ENCODE results near the gene ZNF550.
"Not testable (repeated sequence)": the region's sequence is repeated elsewhere in the genome, so short reads cannot be mapped to it uniquely, and the experiment has no call there.

ZNF550 gene

DNA sequence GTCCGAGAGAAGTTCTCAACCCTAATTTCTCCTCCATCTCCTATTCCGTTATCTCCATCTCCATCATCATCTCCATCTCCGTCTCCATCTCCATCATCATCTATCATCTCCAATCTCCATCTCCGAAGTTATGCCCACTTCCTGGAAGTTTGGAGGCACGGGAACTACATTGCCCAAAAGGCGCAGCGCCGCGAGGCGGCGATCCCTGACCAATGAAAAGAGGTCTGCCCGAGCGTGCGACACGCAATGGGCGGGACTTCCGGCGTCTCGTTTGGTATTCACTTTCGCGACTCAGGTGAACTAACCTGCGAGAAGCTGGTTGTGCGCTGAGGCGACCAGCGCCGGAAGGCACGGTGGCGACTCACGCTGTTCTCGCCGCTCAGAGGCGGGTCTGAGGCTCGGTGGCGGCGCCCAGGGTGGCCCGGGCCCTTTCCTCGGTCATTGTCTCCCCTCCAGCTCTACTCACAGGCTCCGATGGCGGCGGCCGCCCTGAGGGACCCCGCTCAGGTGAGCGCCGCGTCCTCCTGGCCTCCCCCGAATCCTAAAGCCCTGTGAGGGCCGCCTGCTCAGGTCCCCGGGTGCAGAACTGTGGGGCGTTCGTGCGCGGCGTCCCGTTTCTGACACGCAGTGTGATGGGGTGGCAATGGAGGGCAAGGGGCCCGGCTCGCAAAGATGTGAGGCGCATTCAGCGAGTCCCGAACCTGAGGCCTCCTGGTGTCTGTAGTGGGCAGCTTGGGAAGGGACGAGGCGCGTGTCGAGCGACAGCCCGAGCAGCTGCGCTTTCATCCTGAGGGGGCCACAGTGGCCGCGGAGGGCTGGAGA lies 72.0 kb downstream of the ZNF550 start, which contains the start of gene ZNF419:
Gene ZNF419, plus strand, starts transcription at position 274 of the 822 bp plus-strand sequence. Its CDS starts 201 bp downstream, at position 475.
- not testable (repeated sequence) for H3K4me1 ChIP-seq (ENCODE audit: control insufficient read depth, insufficient read depth, low read length); H3K27me3 ChIP-seq (ENCODE audit: control insufficient read depth, insufficient read depth, low read length); H3K27ac ChIP-seq (ENCODE audit: low read depth, low read length)
- H3K9ac ChIP-seq (ENCODE audit: low read length): peak within 1 kb of the TSS; percentile 72
- H3K36me3 ChIP-seq (ENCODE audit: control insufficient read depth, insufficient read depth, low read length): peaks cover 22% of the 10 kb centered on the region
- H3K4me3 ChIP-seq (ENCODE audit: low read depth, low read length): peak within 1 kb of the TSS; percentile 76
- H3K9me3 ChIP-seq (ENCODE audit: control insufficient read depth, insufficient read depth, low read depth, low read length): peaks cover 11% of the 10 kb centered on the region

All from HUES6 (cell line).